Uterus (tissue), 2 donors: Measurements from ENCODE around the gene CACNA1C.

Experiments used
- CTCF ChIP-seq, 4 experiments: fragments of 200-600 bp in 2 of 4; fragments of 450-650 bp in 2 of 4; sonication (generic) in 2 of 4; IDR thresholded peaks; one replicate each; pipeline ENCODE4 v1.5.1; 2016 to 2019; ENCODE audit warnings: antibody characterized with exemption in 4 of 4, mild to moderate bottlenecking in 2 of 4, moderate library complexity in 1 of 4
- POLR2A ChIP-seq, 2 donors: fragments of 450-650 bp; IDR thresholded peaks; one replicate each; pipeline ENCODE4 v1.6.1; 2016; ENCODE audit warnings: antibody characterized with exemption in 2 of 2, mild to moderate bottlenecking in 1 of 2, moderate library complexity in 1 of 2

GRCh38 chr12:2455410-2455809, 402.6 kb downstream of the CACNA1C start:
- no peak for TF ChIP-seq CTCF (IDR thresholded peaks at IDR 0.05)
- no peak for TF ChIP-seq POLR2A (IDR thresholded peaks at IDR 0.05)
